ENCODE results near the gene TMEM235.

TMEM235 gene

DNA sequence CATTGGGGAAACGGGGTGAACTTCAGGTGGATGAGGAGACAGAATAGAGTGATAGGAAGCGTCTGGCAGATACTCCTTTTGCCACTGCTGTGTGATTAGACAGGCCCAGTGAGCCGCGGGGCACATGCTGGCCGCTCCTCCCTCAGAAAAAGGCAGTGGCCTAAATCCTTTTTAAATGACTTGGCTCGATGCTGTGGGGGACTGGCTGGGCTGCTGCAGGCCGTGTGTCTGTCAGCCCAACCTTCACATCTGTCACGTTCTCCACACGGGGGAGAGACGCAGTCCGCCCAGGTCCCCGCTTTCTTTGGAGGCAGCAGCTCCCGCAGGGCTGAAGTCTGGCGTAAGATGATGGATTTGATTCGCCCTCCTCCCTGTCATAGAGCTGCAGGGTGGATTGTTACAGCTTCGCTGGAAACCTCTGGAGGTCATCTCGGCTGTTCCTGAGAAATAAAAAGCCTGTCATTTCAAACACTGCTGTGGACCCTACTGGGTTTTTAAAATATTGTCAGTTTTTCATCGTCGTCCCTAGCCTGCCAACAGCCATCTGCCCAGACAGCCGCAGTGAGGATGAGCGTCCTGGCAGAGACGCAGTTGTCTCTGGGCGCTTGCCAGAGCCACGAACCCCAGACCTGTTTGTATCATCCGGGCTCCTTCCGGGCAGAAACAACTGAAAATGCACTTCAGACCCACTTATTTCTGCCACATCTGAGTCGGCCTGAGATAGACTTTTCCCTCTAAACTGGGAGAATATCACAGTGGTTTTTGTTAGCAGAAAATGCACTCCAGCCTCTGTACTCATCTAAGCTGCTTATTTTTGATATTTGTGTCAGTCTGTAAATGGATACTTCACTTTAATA, 7.0 kb upstream of the TMEM235 start:
- H3K9me3 ChIP-seq (ENCODE audit: low read depth, low read length): no peaks in the 10 kb centered on the region
- H3K4me3 ChIP-seq: no peak overlapping the region
- H3K36me3 ChIP-seq (ENCODE audit: insufficient read depth, low read length): peaks cover 45% of the 10 kb centered on the region
- TF ChIP-seq EZH2 (IDR thresholded peaks at IDR 0.05): no peak
- TF ChIP-seq FOXP2 (optimal IDR thresholded peaks at IDR 0.05; ENCODE audit: control extremely low read depth, extremely low read length, insufficient read depth): no peak
- no peak; the same call in 1 of the 2 replicates for TF ChIP-seq POLR2AphosphoS5 (IDR thresholded peaks at IDR 0.05; ENCODE audit: borderline replicate concordance, low read depth, low read length)
- no peak for DNase-seq (ENCODE audit: low read depth, low spot score)
- H3K27ac ChIP-seq: peak overlapping the region; percentile 10; the same call in 1 of the 2 replicates
- no peak overlapping the region for H3K9ac ChIP-seq (ENCODE audit: insufficient read length)

DNA sequence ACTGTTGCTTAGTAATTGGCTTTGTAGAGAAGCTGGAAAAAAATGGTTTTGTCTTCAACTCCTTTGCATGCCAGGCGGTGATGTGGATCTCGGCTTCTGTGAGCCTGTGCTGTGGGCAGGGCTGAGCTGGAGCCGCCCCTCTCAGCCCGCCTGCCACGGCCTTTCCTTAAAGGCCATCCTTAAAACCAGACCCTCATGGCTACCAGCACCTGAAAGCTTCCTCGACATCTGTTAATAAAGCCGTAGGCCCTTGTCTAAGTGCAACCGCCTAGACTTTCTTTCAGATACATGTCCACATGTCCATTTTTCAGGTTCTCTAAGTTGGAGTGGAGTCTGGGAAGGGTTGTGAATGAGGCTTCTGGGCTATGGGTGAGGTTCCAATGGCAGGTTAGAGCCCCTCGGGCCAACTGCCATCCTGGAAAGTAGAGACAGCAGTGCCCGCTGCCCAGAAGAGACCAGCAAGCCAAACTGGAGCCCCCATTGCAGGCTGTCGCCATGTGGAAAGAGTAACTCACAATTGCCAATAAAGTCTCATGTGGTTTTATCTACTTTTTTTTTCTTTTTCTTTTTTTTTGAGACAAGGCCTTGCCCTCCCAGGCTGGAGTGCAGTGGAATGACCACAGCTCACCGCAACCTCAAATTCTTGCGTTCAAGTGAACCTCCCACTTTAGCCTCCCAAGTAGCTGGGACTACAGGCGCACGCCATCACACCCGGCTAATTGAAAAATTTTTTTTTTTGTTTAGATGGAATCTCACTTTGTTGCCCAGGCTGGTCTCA, 6.2 kb upstream of the TMEM235 start:
- Histone ChIP-seq H3K27ac (peak overlapping the region; percentile 10; the same call in 1 of the 2 replicates), H3K36me3 (ENCODE audit: insufficient read depth, low read length) (peaks cover 40% of the 10 kb centered on the region), H3K9me3 (ENCODE audit: low read depth, low read length) (no peaks in the 10 kb centered on the region), H3K9ac (ENCODE audit: insufficient read length) (no peak overlapping the region), H3K4me3 (no peak overlapping the region)
- DNase-seq (ENCODE audit: low read depth, low spot score): no peak
- TF ChIP-seq POLR2AphosphoS5 (IDR thresholded peaks at IDR 0.05; ENCODE audit: borderline replicate concordance, low read depth, low read length) (0 out of 2 replicates have a peak, but pooled peaks have one; percentile 46), FOXP2 (optimal IDR thresholded peaks at IDR 0.05; ENCODE audit: control extremely low read depth, extremely low read length, insufficient read depth) (no peak)

DNA sequence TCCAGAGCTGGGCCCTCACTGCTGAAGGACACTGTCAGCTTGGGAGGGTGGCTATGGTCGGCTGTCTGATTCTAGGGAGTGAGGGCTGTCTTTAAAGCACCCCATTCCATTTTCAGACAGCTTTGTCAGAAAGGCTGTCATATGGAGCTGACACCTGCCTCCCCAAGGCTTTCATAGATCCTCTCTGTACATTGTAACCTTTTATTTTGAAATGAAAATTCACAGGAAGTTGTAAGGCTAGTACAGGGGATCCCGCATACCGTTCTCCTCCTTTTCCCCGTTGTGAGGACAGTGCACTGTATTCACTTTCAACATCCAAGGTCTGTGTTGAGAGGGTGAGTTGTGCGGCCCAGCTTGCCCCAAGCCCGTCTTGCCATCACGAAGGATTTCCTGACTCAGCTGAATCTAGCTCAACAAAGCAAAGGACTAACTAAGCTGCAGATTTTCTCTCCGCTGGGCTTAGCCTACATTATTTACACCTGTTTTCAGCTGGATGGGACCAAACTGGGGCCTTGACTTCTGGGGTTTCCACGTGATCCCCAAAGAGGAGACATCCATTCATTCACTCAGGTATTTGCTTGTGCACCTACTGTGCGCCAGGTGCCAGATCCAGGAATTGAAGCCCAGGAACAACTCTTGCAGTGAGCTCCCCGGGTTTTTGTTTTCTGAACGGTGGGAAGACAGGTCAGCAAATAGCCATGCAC, 5.2 kb upstream of the TMEM235 start:
- no peak for TF ChIP-seq EZH2 (IDR thresholded peaks at IDR 0.05)
- TF ChIP-seq FOXP2 (optimal IDR thresholded peaks at IDR 0.05; ENCODE audit: control extremely low read depth, extremely low read length, insufficient read depth): no peak
- TF ChIP-seq POLR2AphosphoS5 (IDR thresholded peaks at IDR 0.05; ENCODE audit: borderline replicate concordance, low read depth, low read length): peak; percentile 3; the same call in 1 of the 2 replicates
- no peak overlapping the region for H3K4me3 ChIP-seq
- no peaks in the 10 kb centered on the region for H3K9me3 ChIP-seq (ENCODE audit: low read depth, low read length)
- no peak overlapping the region for H3K9ac ChIP-seq (ENCODE audit: insufficient read length)
- H3K36me3 ChIP-seq (ENCODE audit: insufficient read depth, low read length): peaks cover 32% of the 10 kb centered on the region
- 0 out of 2 replicates have a peak overlapping the region, but pooled peaks have one; percentile 16 for H3K27ac ChIP-seq
- no peak for DNase-seq (ENCODE audit: low read depth, low spot score)

GRCh38 chr17:78226759-78227454, 4.5 kb upstream of the TMEM235 start:
- H3K9ac ChIP-seq (ENCODE audit: insufficient read length): no peak overlapping the region
- H3K4me3 ChIP-seq: no peak overlapping the region
- no peaks in the 10 kb centered on the region for H3K9me3 ChIP-seq (ENCODE audit: low read depth, low read length)
- no peak for DNase-seq (ENCODE audit: low read depth, low spot score)
- TF ChIP-seq EZH2 (IDR thresholded peaks at IDR 0.05): no peak
- TF ChIP-seq POLR2AphosphoS5 (IDR thresholded peaks at IDR 0.05; ENCODE audit: borderline replicate concordance, low read depth, low read length): no peak
- no peak for TF ChIP-seq FOXP2 (optimal IDR thresholded peaks at IDR 0.05; ENCODE audit: control extremely low read depth, extremely low read length, insufficient read depth)
- H3K27ac ChIP-seq: no peak overlapping the region
- peaks cover 26% of the 10 kb centered on the region for H3K36me3 ChIP-seq (ENCODE audit: insufficient read depth, low read length)

DNA sequence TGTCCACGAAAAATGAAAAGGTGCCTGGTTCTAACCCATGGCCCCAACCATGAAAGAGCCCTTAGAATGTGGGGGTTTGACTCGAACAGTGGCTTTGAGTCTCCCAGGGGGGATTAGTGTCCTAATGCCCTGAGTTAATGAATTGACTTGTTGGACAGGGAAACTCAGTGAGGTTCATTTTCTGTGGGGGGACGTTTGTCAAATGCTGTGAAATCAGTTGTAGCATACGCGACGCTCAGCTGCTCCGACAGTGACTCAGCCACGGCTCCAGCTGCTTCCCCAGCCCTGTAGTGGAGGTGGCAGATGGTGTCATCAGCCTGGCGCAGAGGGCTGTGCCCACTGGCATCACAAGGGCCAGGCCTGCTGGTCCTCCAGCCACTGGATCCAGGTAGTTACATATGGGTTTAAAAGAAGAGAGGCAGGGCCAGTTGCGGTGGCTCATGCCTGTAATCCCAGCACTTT, 3.9 kb upstream of the TMEM235 start:
- no peak overlapping the region for H3K27ac ChIP-seq
- no peak for DNase-seq (ENCODE audit: low read depth, low spot score)
- H3K9me3 ChIP-seq (ENCODE audit: low read depth, low read length): no peaks in the 10 kb centered on the region
- peaks cover 25% of the 10 kb centered on the region for H3K36me3 ChIP-seq (ENCODE audit: insufficient read depth, low read length)
- H3K4me3 ChIP-seq: no peak overlapping the region
- H3K9ac ChIP-seq (ENCODE audit: insufficient read length): no peak overlapping the region
- TF ChIP-seq POLR2AphosphoS5 (IDR thresholded peaks at IDR 0.05; ENCODE audit: borderline replicate concordance, low read depth, low read length) (no peak), FOXP2 (optimal IDR thresholded peaks at IDR 0.05; ENCODE audit: control extremely low read depth, extremely low read length, insufficient read depth) (no peak), EZH2 (IDR thresholded peaks at IDR 0.05) (no peak)

- Histone ChIP-seq H3K27ac (no peak overlapping the region), H3K9ac (ENCODE audit: insufficient read length) (no peak overlapping the region), H3K4me3 (no peak overlapping the region), H3K36me3 (ENCODE audit: insufficient read depth, low read length) (peaks cover 18% of the 10 kb centered on the region), H3K9me3 (ENCODE audit: low read depth, low read length) (no peaks in the 10 kb centered on the region)
- no peak for DNase-seq (ENCODE audit: low read depth, low spot score)
- TF ChIP-seq FOXP2 (optimal IDR thresholded peaks at IDR 0.05; ENCODE audit: control extremely low read depth, extremely low read length, insufficient read depth): no peak
- TF ChIP-seq EZH2 (IDR thresholded peaks at IDR 0.05): no peak
- TF ChIP-seq POLR2AphosphoS5 (IDR thresholded peaks at IDR 0.05; ENCODE audit: borderline replicate concordance, low read depth, low read length): no peak
Measured at GRCh38 chr17:78228176-78228575, 3.3 kb upstream of the TMEM235 start.

DNA sequence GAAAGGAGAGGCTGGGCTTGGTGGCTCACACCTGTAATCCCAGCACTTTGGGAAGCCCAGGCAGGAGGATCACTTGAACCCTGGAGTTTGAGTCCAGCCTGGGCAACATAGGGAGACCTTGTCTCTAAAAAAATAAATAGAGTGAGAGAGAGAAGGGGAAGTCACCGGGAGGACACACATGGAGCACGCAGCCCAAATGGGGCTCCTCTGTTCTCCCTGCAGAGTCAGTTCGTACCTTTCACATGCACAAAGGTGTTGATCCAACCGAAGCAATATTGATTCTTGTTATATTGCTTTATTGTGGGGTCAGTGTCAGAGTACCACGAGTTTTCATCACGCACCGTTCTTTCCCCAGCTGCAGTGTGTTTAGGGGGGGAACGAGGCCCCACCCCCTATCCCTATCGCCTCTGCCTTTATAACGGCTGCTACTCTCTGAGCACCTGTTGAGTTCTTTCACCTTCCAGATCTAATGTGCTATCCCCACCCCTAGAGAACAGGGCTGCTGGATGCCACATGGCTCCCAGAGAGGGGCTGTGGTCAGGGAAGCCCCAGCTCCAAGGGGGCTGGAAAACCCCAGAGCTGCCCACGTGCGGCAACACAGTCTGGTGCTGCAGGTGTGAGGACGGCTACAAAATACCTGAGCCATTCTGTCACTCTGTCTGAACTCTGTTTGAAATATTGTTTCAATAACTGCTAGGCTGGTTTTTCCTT, 1.0 kb upstream of the TMEM235 start:
- TF ChIP-seq POLR2AphosphoS5 (IDR thresholded peaks at IDR 0.05; ENCODE audit: borderline replicate concordance, low read depth, low read length): no peak
- no peak for TF ChIP-seq EZH2 (IDR thresholded peaks at IDR 0.05)

More for the DNA sequence above, 1.0 kb upstream of the TMEM235 start:
- H3K27ac ChIP-seq: no peak overlapping the region
- H3K9ac ChIP-seq (ENCODE audit: insufficient read length): no peak overlapping the region
- DNase-seq (ENCODE audit: low read depth, low spot score): no peak
- H3K36me3 ChIP-seq (ENCODE audit: insufficient read depth, low read length): no peaks in the 10 kb centered on the region
- no peaks in the 10 kb centered on the region for H3K9me3 ChIP-seq (ENCODE audit: low read depth, low read length)
- H3K4me3 ChIP-seq: no peak overlapping the region

Data from SK-N-MC (cell line).